Type B pancreatic cell (in vitro differentiated cells): ENCODE data around the gene THSD4. TPM values are rescaled to one million over a fixed set of nuclear protein-coding genes. Genes with fewer than 3 reads are reported as not detected.

Experiments
- DNase-seq: peaks from one replicate; pipeline ENCODE4 v3.0.0; 2021; ENCODE audit warnings: mixed read lengths; ENCODE audit not compliant: unreplicated experiment; ENCODE audit errors: extremely low spot score
- H3K27ac Mint-ChIP-seq: 2 replicates; pipeline ENCODE4 v1.8.0; 2021; ENCODE audit warnings: mild to moderate bottlenecking, mixed read lengths
- H3K27me3 Mint-ChIP-seq: 2 replicates; pipeline ENCODE4 v1.8.0; 2021; ENCODE audit warnings: mixed read lengths
- H3K36me3 Mint-ChIP-seq: 2 replicates; pipeline ENCODE4 v1.8.0; 2021; ENCODE audit warnings: mixed read lengths
- H3K4me1 Mint-ChIP-seq: one replicate; pipeline ENCODE4 v1.8.0; 2021; ENCODE audit warnings: mixed read lengths; ENCODE audit not compliant: unreplicated experiment
- H3K4me3 Mint-ChIP-seq: 2 replicates; pipeline ENCODE4 v1.8.0; 2021; ENCODE audit warnings: mild to moderate bottlenecking, mixed read lengths
- H3K9me3 Mint-ChIP-seq: 2 replicates; pipeline ENCODE4 v1.8.0; 2021; ENCODE audit warnings: mixed read lengths
- CTCF ChIP-seq: fragments of 200-600 bp; sonication (generic); conservative IDR thresholded peaks from 2 replicates; pipeline ENCODE4 v1.5.0; 2021; ENCODE audit warnings: antibody characterized with exemption, mild to moderate bottlenecking
- total RNA-seq: library from RNA; stranded (reverse); gene quantifications from 2 replicates; pipeline ENCODE4 v1.2.1, GENCODE V29; 2021; ENCODE audit warnings: low replicate concordance

THSD4 gene
- total RNA-seq, 1 donor from 2014 or later: 43.3 TPM

- DNase-seq: no peak
- H3K9me3 Mint-ChIP-seq: peaks cover 3% of the 10 kb centered on the region
- peak overlapping the region; percentile 88 for H3K27ac Mint-ChIP-seq
- peaks cover 5% of the 10 kb centered on the region for H3K27me3 Mint-ChIP-seq
- H3K36me3 Mint-ChIP-seq: no peaks in the 10 kb centered on the region
- H3K4me3 Mint-ChIP-seq: no peak overlapping the region
- H3K4me1 Mint-ChIP-seq: peaks cover 10% of the 10 kb centered on the region
- TF ChIP-seq CTCF: no peak
Observed at GRCh38 chr15:71078506-71079207, 36.6 kb upstream of the THSD4 start.

- H3K9me3 Mint-ChIP-seq: peaks cover 3% of the 10 kb centered on the region
- no peak for DNase-seq
- H3K4me1 Mint-ChIP-seq: peaks cover 10% of the 10 kb centered on the region
- H3K27ac Mint-ChIP-seq: peak overlapping the region; percentile 88
- H3K4me3 Mint-ChIP-seq: peak overlapping the region; percentile 27
- no peaks in the 10 kb centered on the region for H3K36me3 Mint-ChIP-seq
- no peak for TF ChIP-seq CTCF
- peaks cover 5% of the 10 kb centered on the region for H3K27me3 Mint-ChIP-seq
Observed at GRCh38 chr15:71079208-71080044, 35.8 kb upstream of the THSD4 start.

DNA sequence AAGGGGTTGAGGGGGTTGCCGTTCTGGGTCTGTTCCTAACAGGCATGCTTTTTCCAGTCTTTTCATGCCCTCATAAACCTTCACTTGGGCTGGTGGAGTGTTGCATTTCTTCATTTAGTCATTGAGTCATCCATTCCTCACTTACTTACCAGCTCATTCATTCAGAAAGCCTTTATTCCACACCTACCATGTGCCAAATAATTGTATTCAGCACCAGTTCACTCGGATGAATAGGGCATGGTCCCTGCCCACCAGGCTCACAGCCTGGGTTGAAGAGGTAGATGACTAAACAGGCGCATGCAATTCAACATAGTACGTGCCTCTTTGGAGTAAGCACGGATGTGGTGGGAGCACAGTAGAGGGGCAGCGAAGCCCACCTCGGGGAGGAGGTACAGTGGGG, 35.1 kb upstream of the THSD4 start:
- Mint-ChIP-seq H3K27me3 (peaks cover 6% of the 10 kb centered on the region), H3K4me1 (peaks cover 10% of the 10 kb centered on the region), H3K36me3 (no peaks in the 10 kb centered on the region), H3K27ac (peak overlapping the region; percentile 88), H3K9me3 (peaks cover 3% of the 10 kb centered on the region), H3K4me3 (peak overlapping the region; percentile 27)
- no peak for TF ChIP-seq CTCF
- DNase-seq: no peak

DNA sequence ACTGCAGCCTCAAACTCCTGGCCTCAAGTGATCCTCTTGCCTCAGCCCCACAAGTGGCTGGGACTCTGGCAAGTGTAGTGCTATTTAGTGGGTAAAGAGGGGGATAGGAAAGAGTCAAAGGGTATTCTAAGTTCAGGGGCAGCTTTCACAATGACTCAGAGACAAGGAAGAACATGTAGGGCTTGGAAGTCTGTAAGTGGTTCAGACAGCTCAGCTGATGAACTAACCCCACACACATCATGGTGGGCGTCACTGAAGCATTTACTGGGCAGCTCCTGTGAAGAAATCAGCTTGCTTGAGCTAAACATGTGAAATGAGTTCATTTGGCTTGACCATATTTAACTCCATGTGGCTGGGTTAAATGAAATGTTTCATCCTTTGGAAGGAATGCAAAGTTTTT, 34.6 kb upstream of the THSD4 start:
- Mint-ChIP-seq H3K4me3 (no peak overlapping the region), H3K36me3 (no peaks in the 10 kb centered on the region), H3K27me3 (peaks cover 9% of the 10 kb centered on the region), H3K27ac (no peak overlapping the region), H3K4me1 (peaks cover 10% of the 10 kb centered on the region), H3K9me3 (peaks cover 3% of the 10 kb centered on the region)
- no peak for DNase-seq
- no peak for TF ChIP-seq CTCF

DNA sequence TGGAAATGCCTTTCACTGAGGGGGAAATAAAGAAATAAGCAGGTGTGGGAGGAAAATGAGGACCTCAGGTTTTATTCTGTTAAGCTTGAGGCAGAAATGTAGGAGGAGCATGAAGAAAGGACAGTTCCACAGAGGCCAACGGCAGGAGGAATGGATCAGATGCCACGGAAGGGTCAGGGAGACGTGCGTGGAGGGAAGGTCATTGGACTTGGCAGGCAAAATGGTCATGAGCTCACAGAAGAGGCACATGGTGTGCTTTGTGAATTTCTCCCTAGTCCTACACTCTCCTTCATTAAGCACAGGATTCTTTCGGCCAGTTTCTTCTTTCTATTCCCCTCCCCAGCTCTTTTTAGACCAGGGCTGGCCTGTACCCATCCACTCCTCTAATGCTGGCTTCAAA, 32.5 kb upstream of the THSD4 start:
- no peak overlapping the region for H3K27ac Mint-ChIP-seq
- H3K4me3 Mint-ChIP-seq: no peak overlapping the region

More for the DNA sequence above, 32.5 kb upstream of the THSD4 start:
- H3K27me3 Mint-ChIP-seq: peaks cover 14% of the 10 kb centered on the region
- no peak for DNase-seq
- H3K36me3 Mint-ChIP-seq: no peaks in the 10 kb centered on the region
- H3K4me1 Mint-ChIP-seq: peaks cover 10% of the 10 kb centered on the region
- peaks cover 3% of the 10 kb centered on the region for H3K9me3 Mint-ChIP-seq
- no peak for TF ChIP-seq CTCF
